IMR-90 (cell line): ENCODE data around the gene PPP1R37. TPM values are rescaled to one million over a fixed set of nuclear protein-coding genes. Genes with fewer than 3 reads are reported as not detected.

Experiments used
- ATAC-seq: fragments of 200-7000 bp; cut with Tn5 transposase; 2 replicates; pipeline ENCODE4 v1.9.1; 2020; ENCODE audit warnings: low read depth, mild to moderate bottlenecking, moderate library complexity
- BruUV-seq: library from RNA; stranded (reverse); fragments of 400-500 nt; replicated peaks from 2 replicates; lab custom pipeline; 2021; lab: Mats Ljungman, UMichigan
- CTCF ChIA-PET: fragments of 300-600 bp; formaldehyde crosslinking; extraction: SDS; loops from one replicate; lab custom pipeline; 2021; ENCODE audit warnings: antibody characterized with exemption; lab: Yijun Ruan, JAX
- POLR2A ChIA-PET: fragments of 300-600 bp; sonication (Branson Sonifier 250); formaldehyde crosslinking; loops from one replicate; lab custom pipeline; 2022; ENCODE audit warnings: antibody characterized with exemption; ENCODE audit not compliant: unreplicated experiment; lab: Charles Lee
- DNase-seq: peaks from one replicate; pipeline ENCODE4 v3.0.0; 2013
- H2AFZ ChIP-seq: replicated peaks from 2 replicates; pipeline ENCODE3; 2013; ENCODE audit warnings: low read length, mild to moderate bottlenecking; ENCODE audit not compliant: poor library complexity
- H2AK5ac ChIP-seq: 2 replicates; pipeline ENCODE4 v1.6.1; 2013; ENCODE audit warnings: low read depth, low read length, inconsistent platforms
- H2AK9ac ChIP-seq: replicated peaks from 2 replicates; pipeline ENCODE3; 2013; ENCODE audit warnings: mild to moderate bottlenecking, low read depth, low read length, moderate library complexity; ENCODE audit not compliant: poor library complexity
- H2BK120ac ChIP-seq: 2 replicates; pipeline ENCODE4 v1.6.1; 2013; ENCODE audit warnings: low read depth, low read length, inconsistent platforms
- H2BK15ac ChIP-seq: 3 replicates; pipeline ENCODE4 v1.6.1; 2013; ENCODE audit warnings: low read depth, low read length, inconsistent platforms
- H2BK20ac ChIP-seq: 2 replicates; pipeline ENCODE4 v1.6.1; 2013; ENCODE audit warnings: low read depth, mild to moderate bottlenecking, inconsistent platforms, low read length, moderate library complexity
- H2BK5ac ChIP-seq: 2 replicates; pipeline ENCODE4 v1.6.1; 2013; ENCODE audit warnings: mild to moderate bottlenecking, low read depth, low read length, inconsistent platforms; ENCODE audit not compliant: poor library complexity, severe bottlenecking
- H3K14ac ChIP-seq: replicated peaks from 2 replicates; pipeline ENCODE4 v1.6.1; 2013; ENCODE audit warnings: low read depth, low read length, inconsistent platforms
- H3K18ac ChIP-seq: 2 replicates; pipeline ENCODE4 v1.6.1; 2013; ENCODE audit warnings: low read depth, low read length, control low read depth
- H3K23ac ChIP-seq: 2 replicates; pipeline ENCODE4 v1.6.1; 2013; ENCODE audit warnings: low read depth, low read length, inconsistent platforms
- H3K27ac ChIP-seq: 2 replicates; pipeline ENCODE4 v1.5.1; 2013; ENCODE audit warnings: mild to moderate bottlenecking, control low read depth, low read length; ENCODE audit not compliant: insufficient read depth
- H3K27me3 ChIP-seq: 2 replicates; pipeline ENCODE4 v1.6.1; 2013; ENCODE audit warnings: low read length; ENCODE audit not compliant: control insufficient read depth, insufficient read depth
- H3K36me3 ChIP-seq: 2 replicates; pipeline ENCODE4 v1.6.1; 2013; ENCODE audit warnings: low read length, mixed read lengths; ENCODE audit not compliant: control insufficient read depth, insufficient read depth
- H3K4ac ChIP-seq: 2 replicates; pipeline ENCODE4 v1.6.1; 2013; ENCODE audit warnings: low read depth, low read length, inconsistent platforms
- H3K4me1 ChIP-seq: 2 replicates; pipeline ENCODE4 v1.6.1; 2013; ENCODE audit warnings: low read length, mixed read lengths; ENCODE audit not compliant: control insufficient read depth, insufficient read depth
- H3K4me2 ChIP-seq: 2 replicates; pipeline ENCODE4 v1.6.1; 2013; ENCODE audit warnings: low read depth, mild to moderate bottlenecking, control low read depth, low read length, moderate library complexity
- H3K4me3 ChIP-seq: 2 replicates; pipeline ENCODE4 v1.5.1; 2013; ENCODE audit warnings: low read depth, mild to moderate bottlenecking, control low read depth, low read length, moderate library complexity; ENCODE audit not compliant: insufficient read depth
- H3K56ac ChIP-seq: 2 replicates; pipeline ENCODE4 v1.6.1; 2013; ENCODE audit warnings: low read length, inconsistent platforms; ENCODE audit not compliant: insufficient read depth; ENCODE audit errors: extremely low read depth
- H3K79me1 ChIP-seq, 2 experiments: 2 replicates each; pipeline ENCODE4 v1.6.1; 2013; ENCODE audit warnings: low read length in 2 of 2, inconsistent platforms in 1 of 2, low read depth in 1 of 2
- H3K9ac ChIP-seq: 2 replicates; pipeline ENCODE4 v1.6.1; 2013; ENCODE audit warnings: low read depth, low read length, control low read depth
- H3K9me1 ChIP-seq: 2 replicates; pipeline ENCODE4 v1.6.1; 2013; ENCODE audit warnings: low read length, inconsistent platforms; ENCODE audit not compliant: insufficient read depth
- H3K9me3 ChIP-seq: 2 replicates; pipeline ENCODE4 v1.6.1; 2013; ENCODE audit warnings: low read length; ENCODE audit not compliant: control insufficient read depth, insufficient read depth
- H4K20me1 ChIP-seq: 2 replicates; pipeline ENCODE4 v1.6.1; 2013; ENCODE audit warnings: low read length, inconsistent platforms; ENCODE audit not compliant: insufficient read depth
- H4K5ac ChIP-seq: 2 replicates; pipeline ENCODE4 v1.6.1; 2013; ENCODE audit warnings: mild to moderate bottlenecking, low read depth, low read length, control low read depth
- H4K8ac ChIP-seq, 2 experiments: 2 replicates each; pipeline ENCODE4 v1.6.1; 2013; ENCODE audit warnings: low read depth in 2 of 2, low read length in 2 of 2, control low read depth in 1 of 2, inconsistent platforms in 1 of 2
- H4K91ac ChIP-seq: 2 replicates; pipeline ENCODE4 v1.6.1; 2013; ENCODE audit warnings: low read depth, low read length, inconsistent platforms; ENCODE audit not compliant: insufficient read depth
- BHLHE40 ChIP-seq: fragments of 150-350 bp; IDR thresholded peaks from 2 replicates; pipeline ENCODE4 v1.6.1; 2016; ENCODE audit warnings: mild to moderate bottlenecking, low read depth, low read length
- CEBPB ChIP-seq: IDR thresholded peaks from 2 replicates; pipeline ENCODE4 v1.6.1; 2012; ENCODE audit warnings: low read depth, low read length, improper control_type of control experiment
- CHD1 ChIP-seq: IDR thresholded peaks from 2 replicates; pipeline ENCODE4 v1.6.1; 2012; ENCODE audit warnings: low read depth, low read length, improper control_type of control experiment
- CTCF ChIP-seq: conservative IDR thresholded peaks from 2 replicates; pipeline ENCODE4 v1.5.1; 2012; ENCODE audit warnings: mild to moderate bottlenecking, low read depth, low read length, improper control_type of control experiment
- ELK1 ChIP-seq: fragments of 150-350 bp; IDR thresholded peaks from 2 replicates; pipeline ENCODE4 v1.6.1; 2016; ENCODE audit warnings: low read depth, mild to moderate bottlenecking, low read length, moderate library complexity, borderline replicate concordance
- FOS ChIP-seq: fragments of 150-350 bp; IDR thresholded peaks from 2 replicates; pipeline ENCODE4 v1.6.1; 2016; ENCODE audit warnings: low read depth, low read length
- MAFK ChIP-seq: IDR thresholded peaks from 2 replicates; pipeline ENCODE4 v1.6.1; 2012; ENCODE audit warnings: low read depth, low read length, improper control_type of control experiment
- MAZ ChIP-seq: IDR thresholded peaks from 2 replicates; pipeline ENCODE4 v1.6.1; 2012; ENCODE audit warnings: low read depth, mild to moderate bottlenecking, low read length, improper control_type of control experiment, moderate library complexity, borderline replicate concordance
- MXI1 ChIP-seq: IDR thresholded peaks from 2 replicates; pipeline ENCODE4 v1.6.1; 2012; ENCODE audit warnings: low read depth, mild to moderate bottlenecking, low read length, moderate library complexity, borderline replicate concordance
- NFE2L2 ChIP-seq: fragments of 150-350 bp; IDR thresholded peaks from 2 replicates; pipeline ENCODE4 v1.6.1; 2016; ENCODE audit warnings: low read depth, mild to moderate bottlenecking, low read length
- POLR2A ChIP-seq: IDR thresholded peaks from 2 replicates; pipeline ENCODE4 v1.6.1; 2012; ENCODE audit warnings: mild to moderate bottlenecking, low read depth, low read length
- RAD21 ChIP-seq: IDR thresholded peaks from 2 replicates; pipeline ENCODE4 v1.6.1; 2012; ENCODE audit warnings: low read length, improper control_type of control experiment
- RCOR1 ChIP-seq: IDR thresholded peaks from 2 replicates; pipeline ENCODE4 v1.6.1; 2012; ENCODE audit warnings: mild to moderate bottlenecking, low read length, improper control_type of control experiment; ENCODE audit not compliant: insufficient replicate concordance
- RFX5 ChIP-seq: IDR thresholded peaks from 2 replicates; pipeline ENCODE4 v1.8.0; 2012; ENCODE audit warnings: low read depth, mild to moderate bottlenecking, low read length, moderate library complexity
- SMC3 ChIP-seq: fragments of 150-350 bp; IDR thresholded peaks from 2 replicates; pipeline ENCODE4 v1.6.1; 2016; ENCODE audit warnings: low read depth, mild to moderate bottlenecking, antibody characterized with exemption, low read length, moderate library complexity
- USF2 ChIP-seq: fragments of 150-350 bp; IDR thresholded peaks from 2 replicates; pipeline ENCODE4 v1.6.1; 2017; ENCODE audit warnings: mild to moderate bottlenecking, antibody characterized with exemption, low read length, low read depth
- WGBS, 2 experiments: methylation state at CpG; one replicate each; pipeline versions ENCODE4 v1.1.5 to v1.1.7; 2013; ENCODE audit warnings: missing lambda C conversion rate in 2 of 2; ENCODE audit not compliant: insufficient read length in 1 of 2; ENCODE audit errors: extremely low coverage in 2 of 2; 5-methylcytosine and 5-hydroxymethylcytosine counted together
- dilution Hi-C: fragments of 300-500 bp; cut with HindIII; formaldehyde crosslinking; loops from one replicate; pipeline ENCODE4 v1.14.3; 2018; ENCODE audit warnings: low sequenced_read_pairs; ENCODE audit not compliant: unreplicated experiment
- in situ Hi-C: fragments of 300-500 bp; cut with MboI; formaldehyde crosslinking; loops from 3 replicates; pipeline ENCODE4 v1.14.3; 2019; ENCODE audit warnings: low sequenced_read_pairs, inconsistent platforms, mixed read lengths
- intact Hi-C: fragments of 100-400 bp; cut with micrococcal nuclease; formaldehyde crosslinking; loops from 2 replicates; pipeline ENCODE4 v1.10.0; 2022
- polyA plus RNA-seq, 3 experiments: library from polyadenylated mRNA; depleted of rRNA; stranded (reverse); fragments of >200 nt; gene quantifications; 2 replicates each; pipeline ENCODE4 v1.2.3, GENCODE V29; 2012; ENCODE audit warnings: low replicate concordance in 1 of 3
- total RNA-seq: library from RNA; depleted of rRNA; stranded (reverse); fragments of >200 nt; gene quantifications from 2 replicates; pipeline ENCODE4 v1.2.3, GENCODE V29; 2012

PPP1R37 gene
- total and polyA plus RNA-seq, 2 of the 4 experiments (the other 2 are of a cell fraction), result 13.1 to 18.5 TPM

DNA sequence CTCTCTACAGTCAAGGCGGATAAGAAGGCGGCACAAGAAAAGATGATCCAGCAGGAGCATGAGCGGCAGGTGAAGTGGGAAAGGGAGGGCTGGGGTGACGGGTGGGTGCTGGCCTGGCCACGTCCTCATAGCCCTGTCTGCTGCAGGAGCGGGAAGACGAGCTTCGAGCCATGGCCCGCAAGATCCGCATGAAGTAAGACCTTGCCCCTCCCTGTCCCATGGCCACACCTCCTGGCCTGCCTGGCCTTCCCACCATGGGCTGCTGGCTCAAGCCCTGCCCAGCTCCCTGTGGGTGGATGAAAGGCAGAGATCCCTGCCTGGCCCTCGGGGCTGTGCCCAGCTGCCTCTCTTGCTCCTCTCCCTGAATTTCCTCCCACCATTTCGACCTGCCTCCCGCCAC lies 23.9 kb upstream of the PPP1R37 start:
- H2BK5ac ChIP-seq, result no peak overlapping the region
- ATAC-seq (peak; percentile 65), DNase-seq (no peak)
- H2AK5ac ChIP-seq, result no peak overlapping the region
- no peak overlapping the region for H4K91ac ChIP-seq
- H3K4me2 ChIP-seq, result no peak overlapping the region
- no peaks in the 10 kb centered on the region for H3K4me1 ChIP-seq
- no peak overlapping the region for H3K4ac ChIP-seq
- no peak overlapping the region for H3K9ac ChIP-seq
- dilution Hi-C loops, result no loop called here
- H2BK15ac ChIP-seq, result no peak overlapping the region
- in situ Hi-C loops, result no loop called here
- ChIA-PET POLR2A (no interaction called here), CTCF (no interaction called here)
- intact Hi-C loops, result no loop called here
- H3K14ac ChIP-seq, result no peak overlapping the region
- TF ChIP-seq FOS (no peak), MXI1 (no peak), CHD1 (no peak), POLR2A (no peak), USF2 (no peak), CEBPB (no peak), RAD21 (no peak), BHLHE40 (no peak), NFE2L2 (no peak), SMC3 (no peak), MAFK (no peak), CTCF (no peak), RFX5 (no peak), ELK1 (no peak), MAZ (no peak), RCOR1 (no peak)
- no peak overlapping the region for H2BK20ac ChIP-seq
- no peaks in the 10 kb centered on the region for H3K9me3 ChIP-seq
- no peak overlapping the region for H3K56ac ChIP-seq
- no peak overlapping the region for H3K4me3 ChIP-seq
- H4K8ac ChIP-seq, result no peak overlapping the region
- H3K27ac ChIP-seq, result no peak overlapping the region
- no peak overlapping the region for H4K5ac ChIP-seq
- H3K27me3 ChIP-seq, result no peaks in the 10 kb centered on the region
- peaks cover 4 to 15% of the 10 kb centered on the region in 2 experiments; a peak in 3 of 4 replicates for H3K79me1 ChIP-seq
- BruUV-seq, result no TSS peak
- H2AK9ac ChIP-seq, result no peak overlapping the region
- H2AFZ ChIP-seq, result no peak overlapping the region
- H4K20me1 ChIP-seq, result no peaks in the 10 kb centered on the region
- H3K23ac ChIP-seq, result no peak overlapping the region
- H3K18ac ChIP-seq, result no peak overlapping the region
- H3K36me3 ChIP-seq, result peaks cover 60% of the 10 kb centered on the region
- no peaks in the 10 kb centered on the region for H3K9me1 ChIP-seq
- 100% methylated on average over 1 of the region's 13 CpGs; no CpG with 5 or more reads in 1 of the 2 experiments for WGBS, 2 experiments
- H2BK120ac ChIP-seq, result no peak overlapping the region
